Measurements from ENCODE around the gene TCERG1L. TPM values are rescaled to one million over a fixed set of nuclear protein-coding genes. Genes with fewer than 3 reads are reported as not detected.

Gene TCERG1L
- total RNA-seq: not detected in 2 replicates

GRCh38 chr10:131311661-131312477 is at the start of gene TCERG1L:
Gene TCERG1L, minus strand, starts transcription at chr10:131311721. Its CDS starts 86 bp downstream, at chr10:131311635.

Measured in cardiac atrium fibroblast (primary cell).